Measurements from ENCODE around the gene MYD88. TPM values are rescaled to one million over a fixed set of nuclear protein-coding genes. Genes with fewer than 3 reads are reported as not detected.

The MYD88 gene
- total RNA-seq, 1 experiment from 2014 or later = 32.7 TPM

DNA sequence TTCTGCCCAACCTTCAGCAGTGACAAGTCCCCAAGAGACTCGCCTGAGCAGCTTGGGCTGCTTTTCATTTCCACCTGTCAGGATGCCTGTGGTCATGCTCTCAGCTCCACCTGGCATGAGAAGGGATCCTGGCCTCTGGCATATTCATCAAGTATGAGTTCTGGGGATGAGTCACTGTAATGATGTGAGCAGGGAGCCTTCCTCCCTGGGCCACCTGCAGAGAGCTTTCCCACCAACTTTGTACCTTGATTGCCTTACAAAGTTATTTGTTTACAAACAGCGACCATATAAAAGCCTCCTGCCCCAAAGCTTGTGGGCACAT is 3.5 kb downstream of the MYD88 start:
- H3K27ac ChIP-seq (ENCODE audit: low read length) = no peak overlapping the region
- intact Hi-C loops (cut with micrococcal nuclease; ENCODE audit: unreplicated experiment) (no loop called here), in situ Hi-C loops (cut with HindIII; ENCODE audit: low pct_unique_long_range_greater_than_20kb, low sequenced_read_pairs) (no loop called here)
- ChIA-PET CTCF (interaction anchor here (0.8 kb wide), 1 partner anchor 22 kb away, joined by 3 read pairs; no protein-coding TSS in a partner anchor), POLR2A (no interaction called here)
- H3K4me1 ChIP-seq (ENCODE audit: control insufficient read depth, insufficient read depth, low read length) = peaks cover 5% of the 10 kb centered on the region
- H3K9me3 ChIP-seq (ENCODE audit: control insufficient read depth, insufficient read depth, low read depth, low read length) = no peaks in the 10 kb centered on the region; the same call in 1 of the 2 replicates
- no peak for DNase-seq (ENCODE audit: low read depth, low spot score)
- no TSS peak for BruUV-seq (replicated peaks)
- no peak for ATAC-seq
- no peak overlapping the region for H3K4me3 ChIP-seq (ENCODE audit: low read depth in 2 of 2, low read length in 2 of 2)
- no peaks in the 10 kb centered on the region for H3K27me3 ChIP-seq (ENCODE audit: control insufficient read depth, insufficient read depth, low read length)
- TF ChIP-seq SIN3A (IDR thresholded peaks at IDR 0.05; ENCODE audit: borderline replicate concordance, insufficient read depth, low read depth, low read length) (no peak), CTCF (IDR thresholded peaks at IDR 0.05) (no peak), POLR2AphosphoS5 (IDR thresholded peaks at IDR 0.05; ENCODE audit: low read depth, low read length) (no peak), TCF7L2 (IDR thresholded peaks at IDR 0.05; ENCODE audit: low read depth, low read length) (no peak)
- TF ChIP-seq, protein P1, sequence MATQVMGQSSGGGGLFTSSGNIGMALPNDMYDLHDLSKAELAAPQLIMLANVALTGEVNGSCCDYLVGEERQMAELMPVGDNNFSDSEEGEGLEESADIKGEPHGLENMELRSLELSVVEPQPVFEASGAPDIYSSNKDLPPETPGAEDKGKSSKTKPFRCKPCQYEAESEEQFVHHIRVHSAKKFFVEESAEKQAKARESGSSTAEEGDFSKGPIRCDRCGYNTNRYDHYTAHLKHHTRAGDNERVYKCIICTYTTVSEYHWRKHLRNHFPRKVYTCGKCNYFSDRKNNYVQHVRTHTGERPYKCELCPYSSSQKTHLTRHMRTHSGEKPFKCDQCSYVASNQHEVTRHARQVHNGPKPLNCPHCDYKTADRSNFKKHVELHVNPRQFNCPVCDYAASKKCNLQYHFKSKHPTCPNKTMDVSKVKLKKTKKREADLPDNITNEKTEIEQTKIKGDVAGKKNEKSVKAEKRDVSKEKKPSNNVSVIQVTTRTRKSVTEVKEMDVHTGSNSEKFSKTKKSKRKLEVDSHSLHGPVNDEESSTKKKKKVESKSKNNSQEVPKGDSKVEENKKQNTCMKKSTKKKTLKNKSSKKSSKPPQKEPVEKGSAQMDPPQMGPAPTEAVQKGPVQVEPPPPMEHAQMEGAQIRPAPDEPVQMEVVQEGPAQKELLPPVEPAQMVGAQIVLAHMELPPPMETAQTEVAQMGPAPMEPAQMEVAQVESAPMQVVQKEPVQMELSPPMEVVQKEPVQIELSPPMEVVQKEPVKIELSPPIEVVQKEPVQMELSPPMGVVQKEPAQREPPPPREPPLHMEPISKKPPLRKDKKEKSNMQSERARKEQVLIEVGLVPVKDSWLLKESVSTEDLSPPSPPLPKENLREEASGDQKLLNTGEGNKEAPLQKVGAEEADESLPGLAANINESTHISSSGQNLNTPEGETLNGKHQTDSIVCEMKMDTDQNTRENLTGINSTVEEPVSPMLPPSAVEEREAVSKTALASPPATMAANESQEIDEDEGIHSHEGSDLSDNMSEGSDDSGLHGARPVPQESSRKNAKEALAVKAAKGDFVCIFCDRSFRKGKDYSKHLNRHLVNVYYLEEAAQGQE (IDR thresholded peaks at IDR 0.05; ENCODE audit: insufficient read depth in 1 of 2, low read depth in 2 of 2, low read length in 1 of 2) = no peak
- no peaks in the 10 kb centered on the region; the same call in 1 of the 2 replicates for H3K36me3 ChIP-seq (ENCODE audit: control insufficient read depth, insufficient read depth, low read length)

GRCh38 chr3:38142959-38143358 is 4.5 kb downstream of the MYD88 start:
- TF ChIP-seq, protein P1 (IDR thresholded peaks at IDR 0.05; ENCODE audit: insufficient read depth in 1 of 2, low read depth in 2 of 2, low read length in 1 of 2) = no peak
- no peak for TF ChIP-seq CTCF (IDR thresholded peaks at IDR 0.05)
- no peak for TF ChIP-seq SIN3A (IDR thresholded peaks at IDR 0.05; ENCODE audit: borderline replicate concordance, insufficient read depth, low read depth, low read length)
- no peak for TF ChIP-seq POLR2AphosphoS5 (IDR thresholded peaks at IDR 0.05; ENCODE audit: low read depth, low read length)
- no peak for TF ChIP-seq TCF7L2 (IDR thresholded peaks at IDR 0.05; ENCODE audit: low read depth, low read length)
- ChIA-PET POLR2A (no interaction called here), CTCF (no interaction called here)
- Histone ChIP-seq H3K4me1 (ENCODE audit: control insufficient read depth, insufficient read depth, low read length) (peaks cover 1% of the 10 kb centered on the region), H3K36me3 (ENCODE audit: control insufficient read depth, insufficient read depth, low read length) (no peaks in the 10 kb centered on the region; the same call in 1 of the 2 replicates), H3K9me3 (ENCODE audit: control insufficient read depth, insufficient read depth, low read depth, low read length) (no peaks in the 10 kb centered on the region; the same call in 1 of the 2 replicates), H3K27ac (ENCODE audit: low read length) (no peak overlapping the region), H3K4me3 (ENCODE audit: low read depth in 2 of 2, low read length in 2 of 2) (no peak overlapping the region), H3K27me3 (ENCODE audit: control insufficient read depth, insufficient read depth, low read length) (no peaks in the 10 kb centered on the region)
- in situ Hi-C loops (cut with HindIII; ENCODE audit: low pct_unique_long_range_greater_than_20kb, low sequenced_read_pairs) = no loop called here
- ATAC-seq = no peak
- intact Hi-C loops (cut with micrococcal nuclease; ENCODE audit: unreplicated experiment) = no loop called here
- no TSS peak for BruUV-seq (replicated peaks)
- no peak for DNase-seq (ENCODE audit: low read depth, low spot score)
